Activated CD4-positive, alpha-beta T cell treated with anti-CD3 and anti-CD28 coated beads for 4 hours (primary cell): Measurements from ENCODE around the gene PLCZ1.
"Not testable (repeated sequence)": the region's sequence is repeated elsewhere in the genome, so short reads cannot be mapped to it uniquely, and the experiment has no call there.

ENCODE experiments used
- DNase-seq, 2 donors: peaks; one replicate each; pipeline ENCODE4 v3.0.0-alpha.2; 2020

The PLCZ1 gene

GRCh38 chr12:18737819-18738218 is at the start of gene PLCZ1, which contains the start of gene CAPZA3:
PLCZ1 (minus strand) TSS chr12:18738012; CDS start chr12:18737371, 641 bp downstream.
CAPZA3 (plus strand) TSS chr12:18738119; CDS start chr12:18738269, 150 bp downstream.
- no peak for DNase-seq

- not testable (repeated sequence) for DNase-seq
Observed at GRCh38 chr12:18785465-18785864, 47.7 kb upstream of the PLCZ1 start.

DNA sequence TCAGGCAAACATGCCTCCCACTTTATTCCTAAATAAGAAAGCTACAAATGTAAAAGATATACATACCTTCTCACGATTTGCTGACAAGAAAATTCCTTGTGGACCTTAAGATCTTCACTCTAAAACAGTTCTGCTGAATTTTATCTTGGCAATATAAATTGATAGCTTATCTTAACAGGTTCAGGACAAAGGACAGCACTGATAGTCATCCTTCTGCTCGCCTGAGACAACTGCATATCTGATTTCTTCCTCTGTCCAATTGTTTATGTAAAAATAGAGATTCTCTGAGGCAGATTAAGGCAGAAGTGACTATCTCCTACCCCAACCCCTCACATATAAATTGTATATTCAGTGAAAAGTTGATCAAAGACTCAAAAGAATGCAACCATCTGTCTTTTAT is 45.0 kb upstream of the PLCZ1 start:
- no peak for DNase-seq

GRCh38 chr12:18766479-18766878 is 28.7 kb upstream of the PLCZ1 start:
- not testable (repeated sequence) for DNase-seq

- DNase-seq, result no peak
Observed at GRCh38 chr12:18755341-18755740, 17.5 kb upstream of the PLCZ1 start.

GRCh38 chr12:18754124-18754707 is 16.4 kb upstream of the PLCZ1 start:
- no peak for DNase-seq

- DNase-seq, result no peak
Observed at GRCh38 chr12:18753481-18754123, 15.8 kb upstream of the PLCZ1 start.

GRCh38 chr12:18752947-18753346 is 15.1 kb upstream of the PLCZ1 start:
- no peak for DNase-seq

DNA sequence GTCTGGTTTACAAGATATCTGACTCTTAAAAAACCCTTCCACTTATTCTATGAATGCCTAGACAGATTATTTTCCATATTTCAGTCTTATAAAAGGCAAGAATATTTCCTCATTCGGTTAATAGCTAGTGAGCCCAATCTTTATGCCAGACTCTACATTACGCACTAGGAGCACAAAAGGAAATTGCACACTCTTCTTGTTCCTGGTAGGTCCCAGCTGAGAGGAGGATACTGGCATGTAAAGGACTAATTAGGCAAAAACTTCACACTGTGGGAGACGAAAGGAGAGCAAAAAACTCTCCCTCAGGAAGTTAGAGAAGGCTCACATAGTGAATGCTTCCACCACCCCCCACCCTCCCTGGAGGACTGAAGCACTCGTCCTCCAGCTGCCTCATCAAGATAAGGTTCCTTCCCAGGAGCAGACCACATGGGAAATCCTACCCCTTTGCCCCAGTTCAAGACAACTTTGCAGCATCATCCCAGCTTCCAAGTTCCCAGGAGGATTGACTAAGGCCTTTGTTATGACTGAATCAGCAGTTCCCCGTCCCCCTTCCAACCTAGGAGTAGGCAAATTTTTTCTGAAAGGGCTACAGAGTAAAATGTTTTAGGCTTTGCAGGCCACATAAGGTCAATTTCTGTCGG is 14.6 kb upstream of the PLCZ1 start:
- no peak for DNase-seq

GRCh38 chr12:18751866-18752265 is 14.1 kb upstream of the PLCZ1 start:
- no peak for DNase-seq

GRCh38 chr12:18750085-18750484 is 12.3 kb upstream of the PLCZ1 start:
- no peak for DNase-seq

DNA sequence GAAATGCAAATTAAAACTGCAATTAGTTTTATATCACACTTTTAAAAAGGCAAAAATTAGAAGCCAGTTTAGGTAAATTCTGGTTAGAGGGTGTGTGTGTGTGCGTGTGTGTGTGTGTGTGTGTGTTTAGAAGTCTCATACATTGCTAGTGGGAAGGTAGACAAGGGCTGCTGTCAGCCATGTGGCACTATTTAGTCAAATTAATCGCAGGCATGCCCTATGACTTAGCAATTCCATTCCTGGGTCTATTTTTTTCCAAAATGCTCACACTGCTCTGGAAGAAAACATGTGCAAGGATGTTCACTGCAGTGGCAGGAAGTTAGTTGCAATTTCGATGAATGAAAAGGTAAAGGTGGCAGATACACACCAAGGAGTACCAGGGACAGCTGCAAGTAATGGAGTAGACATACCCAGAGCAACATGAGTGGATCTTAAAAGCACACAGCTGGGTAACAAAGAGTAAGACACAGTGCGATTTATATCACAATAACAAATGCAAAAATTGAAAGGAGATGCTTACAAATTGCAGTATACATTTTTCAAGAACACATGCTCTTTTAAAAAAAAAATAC is 11.7 kb upstream of the PLCZ1 start:
- DNase-seq, result no peak

DNA sequence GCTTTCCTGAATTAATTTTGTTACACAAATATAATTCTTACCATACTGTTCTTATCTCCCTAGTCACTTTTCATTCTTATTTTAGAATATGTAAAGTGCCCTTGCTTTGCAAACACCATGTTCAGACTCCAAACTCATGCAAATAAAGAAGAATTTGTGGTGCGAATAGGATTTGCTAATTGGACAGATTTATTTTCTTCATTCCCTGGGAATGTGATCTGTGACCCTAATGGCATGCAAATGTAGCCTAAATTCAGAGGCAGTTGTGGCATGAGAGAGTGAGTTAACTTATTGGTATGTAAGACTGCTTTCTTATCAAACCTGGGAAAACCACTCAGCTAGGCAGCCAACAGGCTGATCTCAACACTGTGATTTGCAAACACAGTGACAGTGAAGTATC is 10.1 kb upstream of the PLCZ1 start:
- DNase-seq, result no peak

- no peak for DNase-seq
Observed at GRCh38 chr12:18731156-18731555, 6.7 kb downstream of the PLCZ1 start.

- DNase-seq, result no peak
Observed at GRCh38 chr12:18723752-18724151, 14.1 kb downstream of the PLCZ1 start.

- no peak for DNase-seq
Observed at GRCh38 chr12:18721452-18721851, 16.4 kb downstream of the PLCZ1 start.

GRCh38 chr12:18720690-18721089 is 17.1 kb downstream of the PLCZ1 start:
- DNase-seq, result no peak

- no peak for DNase-seq
Observed at GRCh38 chr12:18719922-18720510, 17.8 kb downstream of the PLCZ1 start.

DNA sequence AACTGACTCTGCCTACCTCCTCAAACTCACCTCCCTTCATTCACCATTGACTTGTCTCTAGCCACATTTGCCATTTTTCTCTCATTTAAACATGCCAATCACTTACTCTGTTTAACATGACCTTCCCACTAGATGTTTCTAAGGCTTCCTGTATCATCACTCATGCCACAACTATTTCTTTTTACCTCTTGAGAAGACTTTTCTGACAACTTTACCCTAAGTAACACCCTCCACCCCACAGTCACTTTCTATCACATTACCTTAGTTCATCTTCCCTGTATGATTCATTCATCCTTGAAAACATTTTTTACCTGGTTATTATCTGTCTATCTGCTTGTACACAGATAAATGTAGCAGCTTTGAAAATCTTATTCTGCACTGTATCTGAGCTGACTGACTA is 19.4 kb downstream of the PLCZ1 start:
- no peak for DNase-seq

- DNase-seq, result no peak
Observed at GRCh38 chr12:18716236-18716635, 21.6 kb downstream of the PLCZ1 start.

GRCh38 chr12:18706798-18707197 is 31.0 kb downstream of the PLCZ1 start:
- DNase-seq, result no peak

DNA sequence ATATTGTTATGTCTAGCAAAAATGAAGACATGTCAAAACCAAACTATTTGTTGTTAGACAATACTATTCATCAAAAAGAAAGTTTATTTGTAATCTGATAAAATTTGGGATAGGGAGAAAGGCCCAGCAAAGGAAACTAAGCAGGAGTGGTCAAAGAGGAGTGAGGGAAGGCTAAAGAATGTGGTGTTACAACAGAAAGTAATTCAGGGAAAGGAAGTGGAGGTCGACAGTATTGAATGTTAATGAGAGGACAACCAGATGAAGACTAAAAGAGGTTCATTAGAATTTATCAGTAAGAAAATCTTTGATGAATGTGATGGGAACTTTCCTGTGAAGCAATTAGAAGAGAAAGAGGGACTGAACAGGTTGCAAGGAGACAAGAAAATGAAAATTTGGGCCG is 33.9 kb downstream of the PLCZ1 start:
- DNase-seq, result no peak

DNA sequence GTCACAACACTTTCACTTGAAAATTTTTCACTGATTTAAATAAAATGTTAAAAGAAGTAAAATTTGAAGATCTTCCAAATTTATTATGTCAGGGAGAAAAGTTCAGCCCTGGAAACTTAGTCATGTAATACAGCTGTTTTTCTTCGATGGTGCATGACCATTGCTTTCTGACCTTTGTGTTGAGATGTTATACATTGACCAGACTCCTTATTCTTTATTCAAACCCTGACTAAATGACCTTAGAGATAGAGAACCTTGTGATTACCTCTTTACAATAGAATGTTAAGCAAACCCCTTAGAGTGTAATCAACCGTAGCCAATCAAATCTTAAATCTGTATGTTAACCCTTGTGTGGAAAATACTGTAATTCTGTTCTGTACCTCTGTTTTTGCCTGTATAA is 34.5 kb downstream of the PLCZ1 start:
- no peak for DNase-seq

GRCh38 chr12:18700271-18700670 is 37.5 kb downstream of the PLCZ1 start:
- DNase-seq, result no peak
